HepG2 (cell line): Measurements from ENCODE around the gene GEMIN4. TPM values are rescaled to one million over a fixed set of nuclear protein-coding genes. Genes with fewer than 3 reads are reported as not detected.

Experiments used
- ARNTL ChIP-seq: sonication (generic); formaldehyde crosslinking; IDR thresholded peaks from 2 replicates; pipeline ENCODE4 v1.4.0; 2020; ENCODE audit warnings: mild to moderate bottlenecking, missing genetic modification reagents
- CENPBD1 ChIP-seq: sonication (generic); formaldehyde crosslinking; IDR thresholded peaks from 2 replicates; pipeline ENCODE4 v1.8.0; 2022; ENCODE audit warnings: missing genetic modification reagents, low read depth, mild to moderate bottlenecking, borderline replicate concordance
- DNMT3B ChIP-seq: conservative IDR thresholded peaks from 2 replicates; pipeline ENCODE4 v1.6.1; 2016; ENCODE audit warnings: missing biosample characterization, control low read depth
- ELF3 ChIP-seq: IDR thresholded peaks from 2 replicates; pipeline ENCODE4 v1.6.1; 2016; ENCODE audit warnings: missing genetic modification reagents, missing compliant biosample characterization
- ERF ChIP-seq: IDR thresholded peaks from 2 replicates; pipeline ENCODE4 v1.6.1; 2018; ENCODE audit warnings: missing biosample characterization, missing genetic modification reagents
- ESRRA ChIP-seq: sonication (generic); formaldehyde crosslinking; IDR thresholded peaks from 2 replicates; pipeline ENCODE4 v1.5.1; 2020; ENCODE audit warnings: mild to moderate bottlenecking, low read depth, missing genetic modification reagents
- KDM5A ChIP-seq: fragments of 200-600 bp; sonication (generic); IDR thresholded peaks from 2 replicates; pipeline ENCODE4 v1.7.0; 2018; ENCODE audit warnings: antibody characterized with exemption, mild to moderate bottlenecking, low read length, borderline replicate concordance
- NCOR1 ChIP-seq: fragments of 200-600 bp; sonication (generic); IDR thresholded peaks from 2 replicates; pipeline ENCODE4 v1.7.0; 2017; ENCODE audit warnings: antibody characterized with exemption, low read length, borderline replicate concordance
- SNAI1 ChIP-seq: sonication (generic); formaldehyde crosslinking; IDR thresholded peaks from 2 replicates; pipeline ENCODE4 v1.5.0; 2020; ENCODE audit warnings: mild to moderate bottlenecking, missing genetic modification reagents, borderline replicate concordance
- SP1 ChIP-seq, 2 experiments: fragments of 450-650 bp in 1 of 2; sonication (generic) in 1 of 2; formaldehyde crosslinking in 1 of 2; IDR thresholded peaks; 2 replicates each; pipeline versions ENCODE4 v1.4.0 to v1.6.1; 2016 to 2020; ENCODE audit warnings: missing genetic modification reagents in 1 of 2
- TAF1 ChIP-seq: sonication (generic); formaldehyde crosslinking; IDR thresholded peaks from 2 replicates; pipeline ENCODE4 v1.4.0; 2020; ENCODE audit warnings: missing genetic modification reagents
- TBX3 ChIP-seq: fragments of 450-650 bp; IDR thresholded peaks from 2 replicates; pipeline ENCODE4 v1.6.1; 2017; ENCODE audit warnings: antibody characterized with exemption, mild to moderate bottlenecking, inconsistent platforms, borderline replicate concordance
- TCF12 ChIP-seq, 2 experiments: fragments of 450-650 bp in 1 of 2; sonication (generic) in 1 of 2; formaldehyde crosslinking in 1 of 2; IDR thresholded peaks; 2 replicates each; pipeline versions ENCODE4 v1.6.1 to v1.8.0; 2017 to 2022; ENCODE audit warnings: antibody characterized with exemption in 1 of 2, mild to moderate bottlenecking in 1 of 2, missing genetic modification reagents in 1 of 2, moderate library complexity in 1 of 2
- THAP11 ChIP-seq: IDR thresholded peaks from 2 replicates; pipeline ENCODE4 v1.6.1; 2016; ENCODE audit warnings: missing biosample characterization, missing genetic modification reagents
- YY1 ChIP-seq: IDR thresholded peaks from 2 replicates; pipeline ENCODE4 v1.6.1; 2011; ENCODE audit warnings: low read length, low read depth, moderate library complexity, mild to moderate bottlenecking; ENCODE audit not compliant: insufficient read depth, insufficient replicate concordance
- ZNF121 ChIP-seq: sonication (generic); formaldehyde crosslinking; IDR thresholded peaks from 2 replicates; pipeline ENCODE4 v1.5.0; 2020; ENCODE audit warnings: mild to moderate bottlenecking, missing genetic modification reagents
- ZNF225 ChIP-seq: sonication (generic); formaldehyde crosslinking; IDR thresholded peaks from 2 replicates; pipeline ENCODE4 v1.4.0; 2020; ENCODE audit warnings: mild to moderate bottlenecking, missing genetic modification reagents
- ZNF550 ChIP-seq: sonication (generic); formaldehyde crosslinking; IDR thresholded peaks from 2 replicates; pipeline ENCODE4 v1.4.0; 2020; ENCODE audit warnings: mild to moderate bottlenecking, missing genetic modification reagents, borderline replicate concordance
- ZNF646 ChIP-seq: sonication (generic); formaldehyde crosslinking; IDR thresholded peaks from 2 replicates; pipeline ENCODE4 v1.9.0; 2021; ENCODE audit warnings: mild to moderate bottlenecking, missing genetic modification reagents
- ZNF704 ChIP-seq: sonication (generic); formaldehyde crosslinking; IDR thresholded peaks from 2 replicates; pipeline ENCODE4 v1.8.1; 2023; ENCODE audit warnings: mild to moderate bottlenecking, inconsistent platforms, moderate library complexity, missing genetic modification reagents, borderline replicate concordance
- ZSCAN30 ChIP-seq: sonication (generic); formaldehyde crosslinking; IDR thresholded peaks from 2 replicates; pipeline ENCODE4 v1.5.0; 2020; ENCODE audit warnings: mild to moderate bottlenecking, missing genetic modification reagents
- polyA plus RNA-seq, 8 experiments: library from polyadenylated mRNA; depleted of rRNA in 3 of 8; stranded (reverse) in 7 of 8; unstranded in 1 of 8; fragments of >200 nt; fragmentation: Illumina TruSeq in 4 of 8; extraction: Trizol in 4 of 8; gene quantifications; 2 replicates each; pipeline versions ENCODE4 v1.2.1 to v1.2.3, GENCODE V29; 2011 to 2016; ENCODE audit warnings: low read depth in 4 of 8, missing spikeins in 1 of 8, mixed read lengths in 1 of 8; ENCODE audit not compliant: insufficient read depth in 1 of 8
- total RNA-seq, 5 experiments: library from RNA; depleted of rRNA; stranded (reverse); fragments of >200 nt; fragmentation: Illumina TruSeq; extraction: Trizol; gene quantifications; 2 replicates each; pipeline ENCODE4 v1.2.3, GENCODE V29; 2016; ENCODE audit warnings: low read depth in 1 of 5

Gene GEMIN4
- total and polyA plus RNA-seq, 2 of the 13 experiments (the other 11 are each of a cell fraction or from before 2014, with no cell fraction given): 10.8 to 22.7 TPM

GRCh38 chr17:781805-782731 lies 30.0 kb upstream of the GEMIN4 start, which contains the start of the genes GLOD4 and MRM3 (continued):
- no peak for TF ChIP-seq ZNF646 (CRISPR knock-in tag)
- TF ChIP-seq ZNF121 (CRISPR knock-in tag): no peak
- peak; percentile 93; the same call in 1 of the 2 replicates for TF ChIP-seq ZNF225 (CRISPR knock-in tag)
- peak; percentile 95 for TF ChIP-seq ARNTL (CRISPR knock-in tag)
- TF ChIP-seq CENPBD1 (CRISPR knock-in tag): no peak
- peak; percentile 95 for TF ChIP-seq THAP11 (CRISPR knock-in tag)
- TF ChIP-seq ESRRA (CRISPR knock-in tag): no peak
- peak; percentile 98 for TF ChIP-seq YY1
- peak; percentile 82 for TF ChIP-seq ERF
- no peak for TF ChIP-seq ZSCAN30
- no peak for TF ChIP-seq TCF12 (IDR thresholded peaks at IDR 0.05)
- TF ChIP-seq TCF12 (CRISPR knock-in tag; IDR thresholded peaks at IDR 0.05): peak; percentile 66; the same call in 1 of the 2 replicates
- peak; percentile 100 for TF ChIP-seq KDM5A
- no peak for TF ChIP-seq SNAI1 (CRISPR knock-in tag)
- TF ChIP-seq SP1 (IDR thresholded peaks at IDR 0.05): no peak
- TF ChIP-seq SP1 (CRISPR knock-in tag; IDR thresholded peaks at IDR 0.05): peak; percentile 89
- no peak for TF ChIP-seq TBX3
- 0 out of 2 replicates have a peak, but pooled peaks have one; percentile 56 for TF ChIP-seq ELF3 (CRISPR knock-in tag)
- TF ChIP-seq DNMT3B (CRISPR knock-in tag): no peak
- peak; percentile 96 for TF ChIP-seq TAF1
- 0 out of 2 replicates have a peak, but pooled peaks have one; percentile 80 for TF ChIP-seq ZNF550 (CRISPR knock-in tag)
- no peak for TF ChIP-seq ZNF704
- no peak; the same call in 1 of the 2 replicates for TF ChIP-seq NCOR1
